Upper lobe of right lung (tissue), 1 donor: ENCODE data around the gene LMTK2. TPM values are rescaled to one million over a fixed set of nuclear protein-coding genes. Genes with fewer than 3 reads are reported as not detected.

Experiments
- ATAC-seq: fragments of 200-7000 bp; cut with Tn5 transposase; one replicate; pipeline ENCODE4 v1.9.1; 2020; ENCODE audit warnings: mild to moderate bottlenecking, moderate library complexity
- DNase-seq: peaks from one replicate; pipeline ENCODE4 v3.0.0-alpha.2; 2020
- H3K27ac ChIP-seq: fragments of 200-600 bp; one replicate; pipeline ENCODE4 v1.8.0; 2022
- H3K27me3 ChIP-seq: fragments of 200-600 bp; one replicate; pipeline ENCODE4 v1.8.0; 2022; ENCODE audit warnings: mild to moderate bottlenecking
- H3K36me3 ChIP-seq: fragments of 200-600 bp; one replicate; pipeline ENCODE4 v1.8.0; 2022
- H3K4me1 ChIP-seq: fragments of 200-600 bp; one replicate; pipeline ENCODE4 v1.8.0; 2022
- H3K4me3 ChIP-seq: fragments of 200-600 bp; one replicate; pipeline ENCODE4 v1.8.0; 2022; ENCODE audit warnings: mild to moderate bottlenecking
- H3K9me3 ChIP-seq: fragments of 200-600 bp; one replicate; pipeline ENCODE4 v1.8.0; 2022
- intact Hi-C: fragments of 100-400 bp; cut with DNase I; formaldehyde crosslinking; loops from one replicate; pipeline ENCODE4 v1.11.0; 2022
- total RNA-seq: library from RNA; stranded (reverse); fragmentation: NEBNext Ultra II Directional; extraction: Animal tissue kit (Norgen Biotek cat#: 25700); gene quantifications from one replicate; pipeline ENCODE4 v1.2.1, GENCODE V29; 2021
- TF ChIP-seq, protein P1 (sequence below): fragments of 200-600 bp; IDR thresholded peaks from one replicate; pipeline ENCODE4 v1.8.0; 2022; ENCODE audit warnings: antibody characterized with exemption
- donor health status: DM: no; HTN: yes; CAD: no; lungs with severe emphysema.

The LMTK2 gene
- total RNA-seq, 1 donor from 2014 or later, result 40.8 TPM

DNA sequence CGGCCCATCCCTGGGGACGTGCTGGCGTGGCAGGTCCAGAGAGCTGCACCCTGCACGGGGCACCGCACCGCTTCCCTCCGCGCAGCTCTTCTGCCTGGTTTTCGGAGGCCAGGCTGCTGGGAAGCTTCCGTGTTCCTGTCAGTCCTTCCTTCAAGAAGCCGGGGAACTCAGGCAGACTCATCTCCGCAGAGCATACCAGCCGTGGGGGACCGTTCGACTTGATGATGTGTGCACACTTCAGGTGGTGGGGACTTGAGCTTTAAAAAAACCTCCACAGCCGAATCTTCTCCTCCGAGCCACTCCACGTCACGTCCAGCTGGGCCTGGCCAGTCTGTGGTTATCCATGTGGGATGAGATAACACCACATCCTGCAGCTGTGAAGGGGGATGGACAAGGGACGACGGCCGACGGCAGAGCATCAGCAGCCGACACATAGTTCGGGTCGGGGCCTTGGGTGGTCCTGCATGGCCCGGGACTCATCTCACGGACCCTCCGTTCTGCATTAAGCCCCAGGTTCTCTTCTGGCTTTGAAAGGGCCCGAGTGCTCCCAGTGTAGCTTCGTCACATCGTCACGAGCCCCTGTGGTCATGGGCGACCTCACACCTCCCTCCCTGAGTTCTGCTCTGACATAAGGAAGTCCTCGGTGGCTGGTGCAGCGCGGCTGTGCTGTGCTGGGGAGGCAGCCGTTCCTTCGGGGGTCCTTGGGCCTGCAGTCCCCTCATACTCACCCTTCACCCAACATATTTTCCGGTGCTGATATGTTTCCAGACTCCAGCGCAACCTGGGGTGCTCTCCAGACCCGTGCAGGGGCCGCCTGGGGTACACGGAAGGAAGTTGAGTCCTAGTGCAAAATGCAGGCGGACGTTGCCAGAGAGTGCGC is 100.0 kb downstream of the LMTK2 start:
- H3K27ac ChIP-seq, result no peak overlapping the region
- peak; percentile 60 for DNase-seq
- H3K4me1 ChIP-seq, result no peaks in the 10 kb centered on the region
- TF ChIP-seq, protein P1, sequence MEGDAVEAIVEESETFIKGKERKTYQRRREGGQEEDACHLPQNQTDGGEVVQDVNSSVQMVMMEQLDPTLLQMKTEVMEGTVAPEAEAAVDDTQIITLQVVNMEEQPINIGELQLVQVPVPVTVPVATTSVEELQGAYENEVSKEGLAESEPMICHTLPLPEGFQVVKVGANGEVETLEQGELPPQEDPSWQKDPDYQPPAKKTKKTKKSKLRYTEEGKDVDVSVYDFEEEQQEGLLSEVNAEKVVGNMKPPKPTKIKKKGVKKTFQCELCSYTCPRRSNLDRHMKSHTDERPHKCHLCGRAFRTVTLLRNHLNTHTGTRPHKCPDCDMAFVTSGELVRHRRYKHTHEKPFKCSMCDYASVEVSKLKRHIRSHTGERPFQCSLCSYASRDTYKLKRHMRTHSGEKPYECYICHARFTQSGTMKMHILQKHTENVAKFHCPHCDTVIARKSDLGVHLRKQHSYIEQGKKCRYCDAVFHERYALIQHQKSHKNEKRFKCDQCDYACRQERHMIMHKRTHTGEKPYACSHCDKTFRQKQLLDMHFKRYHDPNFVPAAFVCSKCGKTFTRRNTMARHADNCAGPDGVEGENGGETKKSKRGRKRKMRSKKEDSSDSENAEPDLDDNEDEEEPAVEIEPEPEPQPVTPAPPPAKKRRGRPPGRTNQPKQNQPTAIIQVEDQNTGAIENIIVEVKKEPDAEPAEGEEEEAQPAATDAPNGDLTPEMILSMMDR, result no peak
- no peak overlapping the region for H3K4me3 ChIP-seq
- H3K27me3 ChIP-seq, result no peaks in the 10 kb centered on the region
- H3K9me3 ChIP-seq, result no peaks in the 10 kb centered on the region
- intact Hi-C loops, result no loop called here
- ATAC-seq, result no peak
- peaks cover 39% of the 10 kb centered on the region for H3K36me3 ChIP-seq

DNA sequence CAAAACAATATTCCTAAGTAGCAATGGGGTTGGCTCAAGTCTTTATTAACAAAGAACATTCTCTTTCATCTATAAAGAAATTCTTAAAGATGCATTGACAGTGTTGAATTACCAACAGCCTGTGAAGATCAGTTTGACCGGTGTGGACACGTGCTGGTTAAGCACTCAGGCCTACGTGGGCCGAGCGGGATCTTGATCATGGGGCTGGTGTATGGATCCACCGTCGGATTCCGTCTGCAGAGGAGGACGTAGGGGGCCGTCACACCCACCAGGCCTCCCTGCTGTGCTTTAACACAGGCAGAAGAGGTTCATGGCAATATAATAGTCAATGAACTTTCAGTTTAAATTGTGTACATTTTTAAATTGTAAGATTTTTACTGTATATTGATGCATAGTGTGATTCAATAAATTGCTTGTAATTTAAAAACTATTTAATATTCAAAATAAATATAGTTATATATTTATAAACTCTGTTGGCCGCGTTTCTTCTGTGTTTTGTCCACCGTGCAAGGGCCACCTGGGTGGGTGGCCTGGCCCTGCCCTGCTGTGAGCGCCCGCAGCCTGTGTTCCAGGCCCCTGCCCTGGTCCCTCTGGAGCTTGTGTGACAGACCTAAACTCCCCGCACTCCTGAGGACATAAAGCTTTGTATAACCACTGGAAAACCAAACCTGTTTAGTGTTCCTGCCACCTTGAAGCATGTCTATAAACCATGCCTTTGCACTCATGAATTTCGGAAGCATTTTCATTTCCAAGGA is 102.7 kb downstream of the LMTK2 start:
- ATAC-seq (no peak), DNase-seq (peak; percentile 38)
- peaks cover 27% of the 10 kb centered on the region for H3K36me3 ChIP-seq
- no peaks in the 10 kb centered on the region for H3K27me3 ChIP-seq
- H3K9me3 ChIP-seq, result no peaks in the 10 kb centered on the region
- no peaks in the 10 kb centered on the region for H3K4me1 ChIP-seq
- no peak overlapping the region for H3K4me3 ChIP-seq
- intact Hi-C loops, result no loop called here
- TF ChIP-seq, protein P1, result no peak
- H3K27ac ChIP-seq, result no peak overlapping the region

DNA sequence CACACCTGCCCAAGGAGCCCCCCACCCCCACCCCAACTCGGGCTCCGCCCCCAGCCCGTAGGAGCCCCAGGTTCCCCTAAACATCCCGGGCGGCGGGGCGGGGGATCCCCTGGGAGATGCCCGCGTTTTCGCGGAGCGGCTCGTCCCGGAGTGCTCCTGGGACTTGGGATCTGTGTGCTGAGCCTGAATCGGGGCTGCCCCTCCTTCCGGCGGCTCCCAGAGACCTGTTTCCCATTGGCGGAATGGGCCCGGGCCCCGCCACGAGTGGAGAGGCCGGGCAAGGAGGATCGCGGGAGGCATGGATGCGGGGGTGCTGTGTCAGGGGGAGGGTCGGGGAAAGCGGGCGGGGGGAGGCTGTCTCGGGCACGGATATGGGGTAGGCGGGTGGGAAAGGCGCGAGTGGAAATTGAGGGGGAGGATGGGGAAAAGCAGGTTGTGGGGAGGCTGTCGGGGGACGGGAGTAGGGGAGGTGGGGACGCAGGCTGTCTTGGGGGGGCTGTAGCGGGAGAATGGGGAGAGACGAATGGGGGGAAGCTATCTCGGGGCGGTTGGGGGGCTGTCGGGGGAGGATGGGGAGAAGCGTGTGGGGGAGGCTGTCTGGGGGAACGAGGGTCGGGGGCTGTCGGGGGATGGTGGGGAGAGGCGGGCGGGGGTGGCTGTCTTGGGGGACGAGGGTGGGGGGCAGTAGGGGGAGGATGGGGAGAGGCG is 104.0 kb downstream of the LMTK2 start:
- Histone ChIP-seq H3K27ac (no peak overlapping the region), H3K27me3 (no peaks in the 10 kb centered on the region), H3K36me3 (peaks cover 23% of the 10 kb centered on the region), H3K4me3 (peak overlapping the region; percentile 16), H3K9me3 (no peaks in the 10 kb centered on the region), H3K4me1 (no peaks in the 10 kb centered on the region)
- TF ChIP-seq, protein P1, result no peak
- intact Hi-C loops, result no loop called here
- ATAC-seq (peak; percentile 29), DNase-seq (peak; percentile 69)

GRCh38 chr7:98211221-98211675 is 104.6 kb downstream of the LMTK2 start, which contains the start of gene BHLHA15:
BHLHA15 (plus strand) TSS chr7:98211439; CDS start chr7:98212310, 871 bp downstream.
- Histone ChIP-seq H3K4me3 (peak within 1 kb of the TSS; percentile 30), H3K27me3 (no peaks in the 10 kb centered on the region), H3K36me3 (peaks cover 18% of the 10 kb centered on the region), H3K27ac (no peak within 1 kb of the TSS), H3K9me3 (no peaks in the 10 kb centered on the region), H3K4me1 (no peaks in the 10 kb centered on the region)
- TF ChIP-seq, protein P1, result no peak
- DNase-seq (peak; percentile 83), ATAC-seq (peak; percentile 68)
- intact Hi-C loops, result no loop called here
